Neuron (in vitro differentiated cells): ENCODE data around the gene WDR5.

Experiments used
- H2AFZ ChIP-seq: one replicate; pipeline ENCODE4 v1.6.1; 2013; ENCODE audit warnings: low read depth, mild to moderate bottlenecking, inconsistent platforms, low read length, moderate library complexity
- H3K27me3 ChIP-seq: one replicate; pipeline ENCODE4 v1.6.1; 2013; ENCODE audit warnings: low read length; ENCODE audit not compliant: insufficient read depth
- H3K36me3 ChIP-seq: one replicate; pipeline ENCODE4 v1.6.1; 2013; ENCODE audit warnings: low read length; ENCODE audit not compliant: insufficient read depth
- H3K4me1 ChIP-seq: one replicate; pipeline ENCODE4 v1.6.1; 2013; ENCODE audit warnings: low read length; ENCODE audit not compliant: insufficient read depth
- H3K4me3 ChIP-seq: 2 replicates; pipeline ENCODE4 v1.5.1; 2013; ENCODE audit warnings: mild to moderate bottlenecking, low read length, moderate library complexity
- H3K9me3 ChIP-seq: one replicate; pipeline ENCODE4 v1.6.1; 2013; ENCODE audit warnings: low read length

The WDR5 gene

DNA sequence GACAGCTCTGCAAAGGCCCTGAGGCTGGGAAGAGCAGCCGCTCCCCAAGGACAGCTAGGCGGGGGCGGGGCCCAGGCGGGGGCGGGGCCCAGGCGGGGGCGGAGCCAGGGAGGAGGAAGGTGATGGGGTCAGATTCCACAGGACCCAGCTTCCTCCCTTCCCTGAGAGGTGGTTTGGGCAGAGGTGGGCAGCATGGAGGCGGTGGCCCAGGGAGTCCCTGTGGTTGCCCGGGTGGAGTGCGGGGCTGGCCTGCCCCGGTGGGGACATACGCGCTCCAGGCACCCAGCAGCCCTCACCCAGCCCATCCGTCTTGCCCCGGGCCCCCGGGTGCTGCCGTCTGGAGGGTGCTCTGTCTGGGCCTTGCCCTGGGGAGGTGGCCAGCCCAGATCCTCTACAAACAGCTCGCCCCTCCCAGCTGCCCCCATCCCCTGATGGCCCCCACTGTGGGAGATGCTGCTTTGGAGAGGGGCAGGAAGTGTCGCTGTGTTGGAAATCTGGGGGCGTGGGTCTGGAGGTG, 39.5 kb downstream of the WDR5 start:
- peaks cover 32% of the 10 kb centered on the region for H3K27me3 ChIP-seq
- H3K4me1 ChIP-seq, result no peaks in the 10 kb centered on the region
- no peak overlapping the region for H3K4me3 ChIP-seq
- H3K9me3 ChIP-seq, result no peaks in the 10 kb centered on the region
- H3K36me3 ChIP-seq, result no peaks in the 10 kb centered on the region
- H2AFZ ChIP-seq, result no peak overlapping the region

GRCh38 chr9:134175808-134176598, 40.1 kb downstream of the WDR5 start:
- no peak overlapping the region for H3K4me3 ChIP-seq
- H3K27me3 ChIP-seq, result peaks cover 38% of the 10 kb centered on the region
- no peaks in the 10 kb centered on the region for H3K4me1 ChIP-seq
- H2AFZ ChIP-seq, result no peak overlapping the region
- H3K36me3 ChIP-seq, result no peaks in the 10 kb centered on the region
- H3K9me3 ChIP-seq, result no peaks in the 10 kb centered on the region

DNA sequence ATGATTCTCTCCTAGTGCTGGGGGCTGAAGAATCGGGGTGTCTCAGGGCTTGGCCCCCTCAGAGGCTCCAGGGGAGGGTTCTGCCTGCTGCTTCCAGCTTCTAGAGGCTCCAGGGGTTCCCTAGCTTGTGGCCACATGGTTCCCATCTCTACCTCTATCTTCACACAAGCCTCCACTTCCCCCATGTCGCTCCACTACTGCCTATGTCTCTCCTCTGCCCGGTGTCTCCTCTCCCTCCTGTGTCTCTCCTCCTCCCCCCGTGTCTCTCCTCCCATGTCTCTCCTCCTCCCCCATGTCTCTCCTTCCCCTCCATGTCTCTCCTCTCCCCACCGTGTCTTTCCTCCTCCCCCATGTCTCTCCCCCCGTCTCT, 40.7 kb downstream of the WDR5 start:
- Histone ChIP-seq H2AFZ (no peak overlapping the region), H3K4me1 (no peaks in the 10 kb centered on the region), H3K4me3 (no peak overlapping the region), H3K36me3 (no peaks in the 10 kb centered on the region), H3K9me3 (no peaks in the 10 kb centered on the region), H3K27me3 (peaks cover 44% of the 10 kb centered on the region)

GRCh38 chr9:134177186-134177585, 41.3 kb downstream of the WDR5 start:
- H3K9me3 ChIP-seq, result no peaks in the 10 kb centered on the region
- no peak overlapping the region for H2AFZ ChIP-seq
- peaks cover 45% of the 10 kb centered on the region for H3K27me3 ChIP-seq
- H3K36me3 ChIP-seq, result no peaks in the 10 kb centered on the region
- no peaks in the 10 kb centered on the region for H3K4me1 ChIP-seq
- H3K4me3 ChIP-seq, result no peak overlapping the region

- no peaks in the 10 kb centered on the region for H3K4me1 ChIP-seq
- no peak overlapping the region for H3K4me3 ChIP-seq
- H3K36me3 ChIP-seq, result no peaks in the 10 kb centered on the region
- H3K27me3 ChIP-seq, result peaks cover 45% of the 10 kb centered on the region
- no peak overlapping the region for H2AFZ ChIP-seq
- no peaks in the 10 kb centered on the region for H3K9me3 ChIP-seq
Observed at GRCh38 chr9:134177624-134178393, 41.9 kb downstream of the WDR5 start.

GRCh38 chr9:134178394-134178767, 42.5 kb downstream of the WDR5 start:
- H3K27me3 ChIP-seq, result peaks cover 45% of the 10 kb centered on the region
- no peaks in the 10 kb centered on the region for H3K4me1 ChIP-seq
- no peaks in the 10 kb centered on the region for H3K9me3 ChIP-seq
- H3K36me3 ChIP-seq, result no peaks in the 10 kb centered on the region
- no peak overlapping the region for H3K4me3 ChIP-seq
- no peak overlapping the region for H2AFZ ChIP-seq

DNA sequence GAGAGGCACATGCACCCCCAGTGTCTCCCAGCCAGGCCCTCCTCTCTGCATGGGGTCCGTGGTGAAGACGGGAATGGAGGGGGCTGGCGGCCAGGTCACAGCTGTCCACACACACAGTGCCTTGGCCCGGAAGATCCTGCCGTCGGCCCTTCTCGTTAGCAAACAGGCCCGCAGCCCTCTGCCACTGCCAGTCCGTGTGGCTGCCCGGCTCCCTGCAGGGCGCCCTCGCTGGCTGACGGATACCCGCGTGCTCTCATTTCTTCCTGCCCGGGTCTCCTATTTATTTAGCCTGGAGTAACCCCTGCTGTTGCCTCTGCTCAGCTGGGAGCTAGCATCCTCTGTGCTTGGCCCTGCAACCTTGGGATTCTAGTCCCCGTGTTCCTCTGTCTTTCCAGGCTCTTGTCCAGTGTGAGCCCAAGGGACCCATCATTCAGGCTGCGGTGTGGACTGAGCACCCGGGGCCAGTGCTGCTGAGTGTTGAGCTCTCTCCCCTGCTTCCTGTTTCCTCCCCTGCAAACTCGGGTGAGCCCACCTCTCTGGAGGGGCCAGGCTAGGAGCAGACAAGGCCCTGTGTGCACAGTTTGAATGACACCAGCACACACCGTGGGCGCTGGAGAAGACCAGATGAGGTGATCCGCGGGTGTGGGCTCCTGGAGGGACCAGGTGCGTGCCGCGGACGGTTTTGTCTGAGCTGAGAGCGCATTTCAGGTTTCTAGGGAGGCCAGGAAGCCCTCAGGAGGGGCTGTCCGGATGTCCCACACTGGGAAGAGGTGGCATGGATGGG, 43.1 kb downstream of the WDR5 start:
- Histone ChIP-seq H3K27me3 (peaks cover 43% of the 10 kb centered on the region), H3K36me3 (no peaks in the 10 kb centered on the region), H3K9me3 (no peaks in the 10 kb centered on the region), H3K4me3 (no peak overlapping the region), H2AFZ (no peak overlapping the region), H3K4me1 (no peaks in the 10 kb centered on the region)

- no peak overlapping the region for H2AFZ ChIP-seq
- no peak overlapping the region for H3K4me3 ChIP-seq
- H3K9me3 ChIP-seq, result no peaks in the 10 kb centered on the region
- peaks cover 39% of the 10 kb centered on the region for H3K27me3 ChIP-seq
- H3K36me3 ChIP-seq, result no peaks in the 10 kb centered on the region
- H3K4me1 ChIP-seq, result no peaks in the 10 kb centered on the region
Observed at GRCh38 chr9:134179595-134179917, 43.7 kb downstream of the WDR5 start.

DNA sequence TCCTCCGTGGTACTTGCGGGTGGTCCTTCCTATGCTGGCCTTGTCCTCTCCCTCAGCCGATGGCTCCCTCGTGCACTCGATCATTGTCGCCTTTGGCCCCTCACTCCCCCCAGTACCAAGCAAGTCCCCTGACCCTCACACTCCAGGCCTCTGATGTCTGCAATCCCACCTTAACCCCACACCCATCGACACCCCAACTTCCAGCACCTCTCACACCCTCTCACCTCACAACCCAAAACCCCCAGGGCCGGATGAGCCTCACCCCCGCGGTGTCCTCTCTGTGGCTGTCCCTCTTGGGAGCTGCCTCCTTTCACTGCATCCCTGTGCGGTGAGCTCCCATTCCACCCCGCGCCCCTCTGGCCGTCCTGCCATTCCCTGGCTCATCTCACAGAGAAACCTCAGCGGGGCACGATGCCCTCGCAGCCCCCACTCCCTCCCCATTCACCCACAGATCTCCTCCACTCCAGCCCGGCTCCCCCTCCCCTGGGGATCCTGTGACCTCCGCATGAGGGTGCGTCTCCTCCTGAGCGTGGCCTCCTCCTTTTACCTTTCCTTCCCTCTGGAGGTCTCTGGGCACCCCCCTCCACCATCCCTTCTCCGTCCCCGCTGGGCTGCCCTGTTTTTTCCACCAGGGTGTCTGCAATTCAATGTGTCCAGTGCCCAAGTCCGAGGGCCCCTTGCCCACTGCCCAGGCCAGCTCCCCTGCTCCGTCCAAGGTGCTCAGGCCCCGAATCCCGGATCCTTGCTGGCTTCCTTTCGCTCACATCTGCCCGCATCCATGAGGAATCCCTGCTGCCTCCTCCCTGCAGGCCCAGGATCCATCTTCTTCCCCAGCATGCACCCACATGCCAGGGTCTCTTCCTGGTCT, 44.3 kb downstream of the WDR5 start:
- Histone ChIP-seq H2AFZ (no peak overlapping the region), H3K4me1 (no peaks in the 10 kb centered on the region), H3K9me3 (no peaks in the 10 kb centered on the region), H3K27me3 (peaks cover 36% of the 10 kb centered on the region), H3K36me3 (no peaks in the 10 kb centered on the region), H3K4me3 (no peak overlapping the region)

- Histone ChIP-seq H2AFZ (no peak overlapping the region), H3K9me3 (no peaks in the 10 kb centered on the region), H3K4me3 (no peak overlapping the region), H3K27me3 (peaks cover 36% of the 10 kb centered on the region), H3K36me3 (no peaks in the 10 kb centered on the region), H3K4me1 (no peaks in the 10 kb centered on the region)
Observed at GRCh38 chr9:134180786-134181647, 45.1 kb downstream of the WDR5 start.

DNA sequence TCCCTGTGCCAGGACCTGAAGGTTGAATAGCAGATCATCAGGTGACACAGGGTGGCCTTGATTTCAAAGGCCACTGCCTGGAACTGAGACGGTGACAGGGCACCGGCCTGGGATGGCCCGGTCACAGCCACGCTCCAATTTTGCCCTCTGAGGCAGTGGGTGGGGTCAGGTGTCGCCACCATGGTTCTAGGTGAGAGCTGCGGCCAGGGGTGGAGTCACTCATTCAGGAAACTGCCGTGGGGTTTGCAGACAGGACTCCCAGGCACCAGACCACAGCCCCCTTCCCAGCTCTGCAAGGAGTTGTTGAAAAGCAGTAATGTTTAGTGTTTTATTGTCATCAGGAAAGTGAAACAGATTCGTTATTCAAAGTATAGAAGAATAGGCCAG, 45.8 kb downstream of the WDR5 start:
- H3K9me3 ChIP-seq, result no peaks in the 10 kb centered on the region
- H3K27me3 ChIP-seq, result peaks cover 31% of the 10 kb centered on the region
- H2AFZ ChIP-seq, result no peak overlapping the region
- H3K4me1 ChIP-seq, result no peaks in the 10 kb centered on the region
- H3K36me3 ChIP-seq, result no peaks in the 10 kb centered on the region
- H3K4me3 ChIP-seq, result no peak overlapping the region
